ENCODE results near the gene FBXO41. TPM values are rescaled to one million over a fixed set of nuclear protein-coding genes. Genes with fewer than 3 reads are reported as not detected.
A peak's percentile ranks its signal among the peaks of the same experiment; 100 is the strongest.

FBXO41 gene
- total RNA-seq, 1 donor from 2014 or later: 2.1 TPM

DNA sequence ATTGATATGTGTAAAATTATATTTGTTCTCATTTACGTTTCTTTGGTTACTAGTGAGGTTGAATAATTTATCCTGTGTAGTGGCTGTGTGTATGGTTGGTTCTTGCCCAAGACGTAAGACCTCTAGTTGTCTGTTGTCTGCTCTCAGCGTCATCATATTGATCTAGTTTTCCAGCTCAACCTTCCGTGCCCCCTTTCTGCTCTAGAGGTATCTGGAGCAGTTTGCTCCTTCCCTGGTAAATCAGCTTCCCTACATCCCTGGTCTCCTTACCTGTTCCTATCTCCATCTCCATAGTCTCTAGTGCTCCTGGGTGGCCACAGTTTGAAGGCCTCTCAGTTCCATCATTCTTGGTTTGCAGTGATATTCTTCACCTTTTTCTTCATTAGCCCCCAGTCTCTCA lies 69.0 kb downstream of the FBXO41 start:
- peaks cover 19% of the 10 kb centered on the region for H3K4me1 ChIP-seq
- H3K36me3 ChIP-seq: peaks cover 2% of the 10 kb centered on the region
- H3K27ac ChIP-seq: no peak overlapping the region
- no peak for ATAC-seq
- H3K9me3 ChIP-seq: no peaks in the 10 kb centered on the region
- TF ChIP-seq, protein P1, sequence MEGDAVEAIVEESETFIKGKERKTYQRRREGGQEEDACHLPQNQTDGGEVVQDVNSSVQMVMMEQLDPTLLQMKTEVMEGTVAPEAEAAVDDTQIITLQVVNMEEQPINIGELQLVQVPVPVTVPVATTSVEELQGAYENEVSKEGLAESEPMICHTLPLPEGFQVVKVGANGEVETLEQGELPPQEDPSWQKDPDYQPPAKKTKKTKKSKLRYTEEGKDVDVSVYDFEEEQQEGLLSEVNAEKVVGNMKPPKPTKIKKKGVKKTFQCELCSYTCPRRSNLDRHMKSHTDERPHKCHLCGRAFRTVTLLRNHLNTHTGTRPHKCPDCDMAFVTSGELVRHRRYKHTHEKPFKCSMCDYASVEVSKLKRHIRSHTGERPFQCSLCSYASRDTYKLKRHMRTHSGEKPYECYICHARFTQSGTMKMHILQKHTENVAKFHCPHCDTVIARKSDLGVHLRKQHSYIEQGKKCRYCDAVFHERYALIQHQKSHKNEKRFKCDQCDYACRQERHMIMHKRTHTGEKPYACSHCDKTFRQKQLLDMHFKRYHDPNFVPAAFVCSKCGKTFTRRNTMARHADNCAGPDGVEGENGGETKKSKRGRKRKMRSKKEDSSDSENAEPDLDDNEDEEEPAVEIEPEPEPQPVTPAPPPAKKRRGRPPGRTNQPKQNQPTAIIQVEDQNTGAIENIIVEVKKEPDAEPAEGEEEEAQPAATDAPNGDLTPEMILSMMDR (IDR thresholded peaks at IDR 0.05): no peak
- intact Hi-C loops (cut with DNase I): no loop called here
- no peaks in the 10 kb centered on the region for H3K27me3 ChIP-seq
- H3K4me3 ChIP-seq: peak overlapping the region; percentile 97
- DNase-seq: no peak

DNA sequence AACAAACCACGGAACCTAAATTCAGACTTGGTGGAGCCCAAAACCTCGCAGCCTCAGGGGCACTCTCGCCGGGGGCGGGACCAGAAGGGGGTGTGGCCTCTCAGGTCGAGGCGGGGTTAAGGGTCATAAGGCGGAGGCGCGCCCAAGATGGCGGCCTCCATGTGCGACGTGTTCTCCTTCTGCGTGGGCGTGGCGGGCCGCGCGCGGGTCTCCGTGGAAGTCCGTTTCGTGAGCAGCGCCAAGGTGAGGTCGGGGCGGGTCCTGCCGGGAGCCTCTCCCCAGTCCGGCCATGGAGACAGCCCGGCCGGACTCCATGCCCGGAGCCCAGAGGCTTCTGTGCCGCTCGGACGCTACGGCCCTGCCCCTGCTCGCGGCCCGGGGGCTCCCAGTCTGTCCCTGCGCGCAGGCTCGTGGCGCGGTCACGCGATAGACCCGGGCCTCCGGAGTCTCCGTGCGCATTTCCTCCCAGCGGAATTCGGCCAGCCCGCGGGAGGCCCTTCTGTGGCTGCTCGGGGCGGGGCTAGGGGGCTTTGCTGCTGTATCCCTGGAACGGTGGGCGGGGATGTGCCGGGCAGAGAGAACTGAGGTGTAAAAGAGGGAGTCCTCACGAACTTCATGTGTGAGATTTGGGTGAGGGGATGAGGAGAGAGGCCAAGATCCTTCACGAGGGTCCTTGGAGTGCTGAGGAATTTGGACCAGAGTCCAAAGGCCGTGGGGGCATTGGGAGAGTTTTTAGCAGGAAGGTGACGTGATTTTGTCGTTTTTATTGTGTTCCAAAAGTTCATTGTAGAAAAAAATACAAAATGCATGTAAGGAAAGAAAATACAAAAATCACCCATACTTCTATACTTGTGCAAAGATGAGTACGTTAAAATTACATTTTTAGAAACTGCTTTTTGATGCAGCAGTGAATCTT lies 69.9 kb downstream of the FBXO41 start, which contains the start of gene SMYD5:
Gene SMYD5, plus strand, starts transcription at position 126 of the 916 bp plus-strand sequence. Its CDS starts 22 bp downstream, at position 148.
- intact Hi-C loops (cut with DNase I): no loop called here
- Histone ChIP-seq H3K27ac (peak within 1 kb of the TSS; percentile 82), H3K27me3 (no peaks in the 10 kb centered on the region)

DNA sequence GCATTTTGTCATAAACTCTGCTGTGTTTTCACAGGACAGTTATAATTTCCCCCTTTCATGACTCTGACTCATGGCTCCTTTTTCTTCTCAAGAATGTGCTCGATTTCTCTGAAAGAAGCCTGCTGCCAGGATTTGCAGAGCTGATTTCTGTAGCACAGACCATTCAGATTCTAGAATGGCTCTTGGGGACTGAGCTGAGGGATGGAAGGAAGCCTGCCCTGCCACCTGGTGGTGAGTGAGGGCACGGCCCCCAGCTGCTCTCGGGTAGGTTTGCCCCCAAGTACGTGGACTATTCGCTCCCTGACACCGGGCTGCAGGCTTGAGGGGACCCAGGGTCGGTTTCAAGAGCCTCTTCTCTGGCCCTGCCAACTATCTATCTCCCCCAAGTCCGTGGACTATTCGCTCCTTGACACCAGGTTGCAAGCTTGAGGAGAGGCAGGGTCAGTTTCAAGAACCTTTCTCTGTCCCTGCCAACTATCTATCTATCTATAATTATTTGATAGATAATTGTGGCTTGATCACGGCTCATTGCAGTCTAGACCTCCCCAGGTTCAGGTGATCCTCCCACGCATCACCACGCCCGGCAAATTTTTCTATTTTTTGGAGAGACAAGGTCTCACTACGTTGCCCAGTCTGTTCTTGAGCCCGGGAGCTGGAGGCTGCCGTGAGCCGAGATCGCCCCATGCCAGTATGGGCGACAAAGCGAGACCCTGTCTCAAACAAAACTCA lies 71.7 kb downstream of the FBXO41 start:
- H3K4me1 ChIP-seq: peaks cover 19% of the 10 kb centered on the region
- no peaks in the 10 kb centered on the region for H3K27me3 ChIP-seq
- peak; percentile 82 for DNase-seq
- H3K27ac ChIP-seq: no peak overlapping the region
- ATAC-seq: peak; percentile 86
- intact Hi-C loops (cut with DNase I): no loop called here
- no peaks in the 10 kb centered on the region for H3K9me3 ChIP-seq
- TF ChIP-seq, protein P1 (IDR thresholded peaks at IDR 0.05): peak; percentile 98
- H3K4me3 ChIP-seq: no peak overlapping the region
- no peaks in the 10 kb centered on the region for H3K36me3 ChIP-seq

More for the DNA sequence above, 69.9 kb downstream of the FBXO41 start, which contains the start of gene SMYD5:
- ATAC-seq: peak; percentile 96
- TF ChIP-seq, protein P1 (IDR thresholded peaks at IDR 0.05): no peak
- Histone ChIP-seq H3K4me1 (peaks cover 19% of the 10 kb centered on the region), H3K36me3 (no peaks in the 10 kb centered on the region), H3K9me3 (no peaks in the 10 kb centered on the region), H3K4me3 (peak within 1 kb of the TSS; percentile 97)
- DNase-seq: peak; percentile 92

DNA sequence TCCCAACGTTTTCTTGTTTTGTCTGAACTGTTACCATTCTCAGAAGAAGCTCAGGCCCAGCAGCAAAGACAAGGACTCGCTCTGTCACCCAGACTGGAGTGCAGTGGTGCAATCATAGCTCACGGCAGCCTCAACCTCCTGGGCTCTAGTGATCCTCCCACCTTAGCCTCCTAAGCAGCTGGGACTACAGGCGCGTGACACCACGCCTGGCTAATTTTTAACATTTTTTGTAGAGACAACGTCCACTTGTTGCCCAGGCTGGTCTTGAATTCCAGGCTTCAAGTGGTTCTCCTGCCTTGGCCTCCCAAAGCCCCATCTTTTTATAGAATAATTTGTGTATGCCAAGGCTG lies 72.2 kb downstream of the FBXO41 start:
- intact Hi-C loops (cut with DNase I): no loop called here
- TF ChIP-seq, protein P1 (IDR thresholded peaks at IDR 0.05): no peak
- Histone ChIP-seq H3K4me1 (peaks cover 19% of the 10 kb centered on the region), H3K4me3 (no peak overlapping the region), H3K27me3 (no peaks in the 10 kb centered on the region), H3K27ac (no peak overlapping the region), H3K36me3 (no peaks in the 10 kb centered on the region), H3K9me3 (no peaks in the 10 kb centered on the region)
- ATAC-seq: no peak
- DNase-seq: peak; percentile 22

DNA sequence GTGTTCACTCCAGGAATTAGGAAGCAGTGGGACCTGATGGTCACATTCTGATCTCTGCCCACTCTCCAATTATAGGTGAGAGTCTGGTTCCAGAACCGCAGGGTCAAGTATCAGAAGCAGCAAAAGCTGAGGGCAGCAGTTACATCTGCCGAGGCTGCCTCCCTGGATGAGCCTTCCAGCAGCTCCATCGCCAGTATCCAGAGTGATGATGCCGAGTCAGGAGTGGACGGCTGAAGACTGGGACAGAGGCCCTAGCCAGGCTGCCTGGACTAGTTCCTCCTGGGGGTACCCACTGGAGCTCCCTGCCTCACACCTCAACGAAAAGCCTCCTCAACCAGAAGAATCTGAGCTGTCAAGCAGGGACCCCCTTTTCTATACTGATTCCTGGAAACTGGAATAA lies 73.6 kb downstream of the FBXO41 start:
- TF ChIP-seq, protein P1 (IDR thresholded peaks at IDR 0.05): no peak
- Histone ChIP-seq H3K27me3 (no peaks in the 10 kb centered on the region), H3K4me3 (no peak overlapping the region), H3K4me1 (peaks cover 19% of the 10 kb centered on the region), H3K9me3 (no peaks in the 10 kb centered on the region), H3K36me3 (no peaks in the 10 kb centered on the region), H3K27ac (no peak overlapping the region)
- DNase-seq: no peak
- intact Hi-C loops (cut with DNase I): no loop called here
- ATAC-seq: no peak
